GM19467 (cell line): ENCODE data around the gene SH3PXD2A.
"Not testable (repeated sequence)": the region's sequence is repeated elsewhere in the genome, so short reads cannot be mapped to it uniquely, and the experiment has no call there.

Experiments used
- ATAC-seq: cut with Tn5 transposase; IDR thresholded peaks from one replicate; pipeline ENCODE4 v1.9.1; 2021; ENCODE audit warnings: mild to moderate bottlenecking, moderate library complexity; ENCODE audit not compliant: unreplicated experiment

The SH3PXD2A gene

DNA sequence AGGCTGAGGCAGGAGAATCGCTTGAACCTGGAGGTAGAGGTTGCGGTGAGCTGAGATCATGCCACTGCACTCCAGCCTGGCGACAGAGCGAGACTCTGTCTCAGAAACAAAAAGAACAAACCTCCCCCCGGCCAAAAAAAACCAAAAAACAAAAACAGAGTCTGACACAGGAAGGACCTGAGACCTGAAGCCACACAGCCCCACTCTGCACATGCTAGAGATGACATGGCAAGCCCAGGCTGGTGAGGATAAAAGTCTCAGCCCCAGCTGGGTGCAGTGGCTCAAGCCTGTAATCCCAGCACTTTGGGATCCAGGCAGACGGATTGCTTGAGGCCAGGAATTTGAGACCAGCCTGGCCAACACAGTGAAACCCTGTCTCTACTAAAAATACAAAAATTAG lies 222.5 kb downstream of the SH3PXD2A start:
- not testable (repeated sequence) for ATAC-seq

GRCh38 chr10:103632247-103632642 lies 223.1 kb downstream of the SH3PXD2A start:
- ATAC-seq, result no peak

- no peak for ATAC-seq
These were observed 225.2 kb downstream of the SH3PXD2A start for GRCh38 chr10:103630156-103630555.

DNA sequence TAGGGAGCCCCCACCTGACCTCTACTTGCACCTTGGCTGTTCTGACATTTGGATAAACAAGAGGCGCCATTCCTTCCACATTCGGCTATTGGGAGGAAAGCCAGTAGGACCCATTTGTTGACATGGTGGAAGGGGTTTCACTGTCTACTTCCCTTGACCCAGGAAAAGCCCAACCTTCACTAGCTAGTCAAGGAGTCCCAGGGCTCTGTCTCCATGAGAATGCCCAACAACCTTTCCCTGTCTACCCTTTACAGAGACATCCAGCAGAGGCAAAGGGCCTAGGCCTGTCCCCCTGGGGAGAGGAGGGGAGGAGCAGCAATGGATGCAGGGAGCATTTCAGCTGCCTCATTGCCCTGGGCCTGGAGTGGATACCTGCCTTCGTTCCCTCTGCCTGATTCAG lies 225.8 kb downstream of the SH3PXD2A start:
- ATAC-seq, result no peak

- no peak for ATAC-seq
These were observed 227.5 kb downstream of the SH3PXD2A start for GRCh38 chr10:103627893-103628292.

DNA sequence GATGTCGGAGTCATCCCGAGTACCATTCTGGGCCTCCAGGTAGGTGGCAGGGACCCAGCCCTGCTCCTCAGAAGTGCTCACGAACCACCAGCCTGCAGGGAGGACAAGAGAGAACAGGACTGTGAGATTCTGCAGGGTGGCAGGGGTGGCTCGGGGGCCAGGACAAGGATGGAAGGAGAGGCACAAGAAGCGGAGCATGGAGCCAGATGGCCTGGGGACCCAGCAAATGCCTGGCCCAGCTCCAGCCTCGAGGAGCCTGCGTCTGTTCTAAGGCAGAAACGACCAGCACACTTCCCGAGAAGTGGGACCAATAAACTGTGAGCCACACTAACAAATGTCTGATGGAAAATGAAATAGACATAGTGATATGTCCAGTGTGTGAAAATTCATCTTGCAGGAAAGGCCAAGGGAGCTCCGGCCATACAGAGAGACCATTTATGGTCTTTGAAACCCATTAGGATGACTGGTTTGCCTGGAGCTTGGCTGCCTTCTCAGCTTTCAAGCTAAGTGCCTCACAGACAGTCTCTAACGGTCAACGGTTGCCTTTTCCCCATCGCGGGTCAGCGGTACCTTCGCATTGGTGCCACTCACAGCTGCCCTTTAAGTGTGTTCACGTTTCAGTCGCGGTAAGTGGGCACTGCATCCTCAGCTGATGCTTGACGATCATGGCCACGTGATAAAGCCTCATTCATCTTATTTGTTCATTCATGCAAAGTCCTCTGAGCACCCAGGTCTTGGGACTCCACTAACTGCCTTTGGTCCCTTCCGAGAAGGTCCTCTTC lies 228.1 kb downstream of the SH3PXD2A start:
- no peak for ATAC-seq

DNA sequence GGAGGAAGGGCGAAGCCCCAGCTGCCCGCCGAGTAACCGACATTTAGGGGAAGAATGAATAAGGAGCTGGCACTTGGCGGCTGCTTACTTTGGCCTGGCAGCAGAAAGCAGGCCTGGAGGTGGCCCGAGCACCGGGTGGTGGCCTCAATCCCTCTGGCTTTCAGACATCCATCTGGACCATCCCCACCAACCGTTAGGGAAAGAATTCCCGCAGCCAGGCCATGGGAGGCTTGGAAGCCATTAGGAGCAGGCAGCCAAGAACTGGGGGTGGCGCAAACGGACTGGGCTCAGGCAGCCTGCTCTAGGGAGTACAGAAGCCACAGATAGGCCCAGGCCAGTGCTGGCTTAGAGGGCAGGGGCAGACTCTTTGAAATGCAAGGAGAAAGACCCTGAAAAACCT lies 229.2 kb downstream of the SH3PXD2A start:
- ATAC-seq, result no peak

- no peak for ATAC-seq
These were observed 232.3 kb downstream of the SH3PXD2A start for GRCh38 chr10:103622935-103623574.

DNA sequence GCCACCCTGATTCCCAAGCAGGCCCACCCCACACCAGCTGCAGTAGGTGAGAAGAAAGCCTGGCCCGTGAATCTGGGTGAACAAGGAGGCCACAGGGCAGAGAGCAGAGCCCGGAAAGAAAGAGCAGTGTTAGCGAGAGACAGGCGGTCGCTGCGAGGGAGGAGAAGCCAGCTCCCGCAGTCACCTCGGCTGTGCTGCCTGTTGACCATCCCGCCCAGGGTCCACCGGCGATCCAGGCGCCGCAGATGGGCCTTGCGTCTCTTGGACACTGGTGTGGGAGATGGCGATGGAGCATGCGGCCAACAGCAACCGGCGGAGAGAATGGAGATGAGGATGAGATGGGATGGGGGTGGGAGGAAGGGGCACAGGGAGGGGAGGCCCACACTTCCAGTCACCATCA lies 233.1 kb downstream of the SH3PXD2A start:
- ATAC-seq, result no peak

DNA sequence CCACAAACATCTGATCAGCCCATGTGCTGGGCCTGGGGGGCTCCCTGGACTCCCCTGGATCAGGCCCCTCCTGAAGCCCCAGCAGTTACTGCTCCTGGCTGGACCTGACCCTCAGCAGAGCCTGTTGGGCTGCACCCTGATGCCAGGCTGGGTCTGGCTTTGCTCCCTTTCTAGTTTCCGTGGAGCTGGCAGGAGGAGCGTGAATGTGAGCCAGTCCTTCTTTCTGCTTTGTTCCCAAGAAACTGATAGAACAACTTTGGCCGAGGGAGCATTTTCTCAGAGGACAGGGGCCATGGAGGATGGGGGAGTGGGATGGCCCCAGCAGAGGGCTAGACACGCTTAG lies 233.6 kb downstream of the SH3PXD2A start:
- no peak for ATAC-seq

GRCh38 chr10:103620891-103621782 lies 234.2 kb downstream of the SH3PXD2A start:
- ATAC-seq, result no peak

GRCh38 chr10:103620352-103620740 lies 235.0 kb downstream of the SH3PXD2A start:
- ATAC-seq, result no peak

GRCh38 chr10:103619424-103620351 lies 235.7 kb downstream of the SH3PXD2A start:
- ATAC-seq, result no peak

DNA sequence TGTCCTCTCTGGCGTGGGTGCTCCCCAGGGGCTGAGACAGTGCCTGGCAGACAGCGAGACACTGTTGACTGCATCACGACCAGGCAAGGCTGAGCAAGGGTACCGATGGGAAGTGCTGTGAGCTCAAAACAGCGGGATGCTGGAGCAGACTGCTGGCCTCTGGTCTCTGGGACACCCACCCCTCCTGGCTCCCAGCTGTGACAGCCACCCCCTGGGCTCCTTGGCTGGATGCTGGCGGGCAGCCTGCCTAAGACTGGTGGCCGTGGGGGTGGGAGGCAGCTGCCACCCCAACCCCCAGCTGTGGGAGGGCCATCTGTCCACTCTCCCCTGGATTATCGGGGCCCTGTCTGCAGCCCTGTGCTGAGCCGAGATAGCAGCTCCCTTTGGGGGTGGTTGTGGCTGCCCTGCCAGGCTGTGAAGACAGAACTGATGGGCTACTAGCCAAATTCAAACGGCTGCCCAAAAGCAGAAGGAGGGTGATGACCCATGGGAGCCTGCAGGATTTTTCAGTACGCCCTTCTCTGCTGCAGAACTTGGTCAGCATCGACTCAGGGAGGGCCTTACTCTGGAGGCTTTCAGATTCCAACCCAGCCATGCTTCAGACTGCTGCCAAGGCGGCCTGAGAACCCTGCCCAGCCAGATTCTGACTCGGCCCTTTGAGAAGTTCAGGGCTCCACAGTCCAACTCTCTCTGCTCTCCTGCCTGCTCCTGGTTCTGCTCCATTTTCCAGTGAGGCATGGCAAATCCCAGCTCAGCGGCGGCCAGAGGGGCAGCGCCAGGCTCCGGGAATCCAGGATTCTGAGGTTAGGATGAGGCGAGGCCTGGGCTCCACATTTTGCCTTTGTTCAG lies 236.6 kb downstream of the SH3PXD2A start:
- ATAC-seq, result no peak

GRCh38 chr10:103617602-103618385 lies 237.6 kb downstream of the SH3PXD2A start:
- no peak for ATAC-seq

DNA sequence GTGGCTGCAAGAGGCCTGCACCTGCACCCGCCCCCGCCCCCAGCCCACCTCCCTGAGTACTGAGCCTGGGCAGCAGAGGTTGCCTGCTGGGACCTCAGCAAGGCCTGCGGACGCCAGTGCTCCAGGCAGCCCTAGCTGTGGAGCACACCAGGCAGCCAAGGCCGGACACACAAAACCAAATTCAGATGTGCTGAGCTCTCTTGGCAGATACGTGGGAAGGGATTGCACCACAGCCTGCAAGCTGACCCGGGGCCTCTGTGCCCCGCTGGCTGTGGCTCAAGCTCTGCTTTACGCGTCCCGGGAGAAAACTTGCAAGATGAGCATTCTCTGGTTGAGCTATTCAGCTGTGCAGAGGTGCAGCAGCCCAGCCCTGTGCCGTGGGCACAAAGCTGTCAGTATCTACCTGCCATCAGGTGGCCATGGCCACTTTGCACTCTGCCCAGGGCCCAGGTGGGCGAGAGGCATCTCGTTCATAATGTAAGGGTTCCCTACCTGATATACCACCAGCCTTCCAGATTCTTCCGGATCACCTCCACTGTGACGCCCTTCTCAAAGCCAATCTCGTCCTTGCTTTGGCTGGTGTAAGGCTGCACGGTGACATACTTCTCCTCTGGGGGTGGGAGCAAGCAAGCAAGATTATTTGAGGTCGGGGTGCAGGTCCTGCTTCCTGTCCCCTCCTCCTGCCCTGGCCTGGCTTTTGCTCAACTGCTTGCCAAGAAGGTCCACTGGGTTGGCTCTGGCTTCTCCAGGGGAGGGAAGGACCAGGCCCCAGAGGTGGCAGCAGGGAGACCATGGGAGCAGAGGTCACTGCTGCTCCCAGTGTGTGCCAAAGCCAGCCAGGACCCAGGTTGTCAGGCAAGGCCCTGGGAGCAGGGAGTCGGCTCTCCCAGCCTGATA lies 238.4 kb downstream of the SH3PXD2A start:
- no peak for ATAC-seq

DNA sequence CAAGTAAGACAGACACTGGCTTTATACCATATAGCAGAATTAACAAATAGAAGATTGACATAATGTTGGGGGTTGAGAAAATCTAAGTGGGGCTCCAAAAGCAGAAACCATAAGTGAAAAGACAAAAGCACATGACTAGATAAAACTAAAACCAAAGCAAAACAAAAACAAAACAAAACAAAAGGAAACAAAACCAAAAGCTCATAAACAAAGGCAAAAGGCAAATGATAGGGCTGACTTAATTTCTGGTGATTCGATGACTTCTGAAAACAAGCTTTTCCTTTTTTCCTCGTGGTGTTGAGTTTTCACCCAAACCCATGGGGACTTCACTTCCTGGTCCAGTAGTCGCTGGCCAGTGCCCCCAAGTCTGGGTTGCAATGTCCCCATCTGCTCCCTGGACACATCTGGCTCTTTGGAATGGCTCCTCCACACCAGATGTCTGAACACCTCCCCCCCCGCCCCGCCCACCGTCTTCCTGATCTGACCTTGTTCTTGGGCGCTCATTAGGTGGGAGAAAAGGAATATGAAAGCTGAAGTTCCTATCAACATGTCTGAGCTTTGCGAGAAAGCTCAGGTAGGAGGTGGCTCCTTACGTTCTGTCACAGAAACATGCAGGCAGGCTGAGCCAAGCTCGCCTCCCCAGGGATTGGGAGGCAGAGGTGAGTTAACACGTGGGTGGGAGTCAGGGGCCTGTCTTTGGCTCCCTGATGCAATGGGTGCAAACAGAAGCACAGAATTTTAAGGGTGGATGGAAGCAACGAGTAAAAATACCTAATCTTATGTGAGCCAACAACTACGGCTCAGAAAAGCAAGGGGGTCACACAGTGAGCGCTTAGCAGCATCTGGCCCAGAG lies 240.8 kb downstream of the SH3PXD2A start:
- no peak for ATAC-seq
